Measurements from ENCODE around the gene TNFAIP8L3.
"Not testable (repeated sequence)": the region's sequence is repeated elsewhere in the genome, so short reads cannot be mapped to it uniquely, and the experiment has no call there.

The TNFAIP8L3 gene

GRCh38 chr15:51094606-51095569 lies at the start of gene TNFAIP8L3:
TSS of gene TNFAIP8L3 (minus strand) at chr15:51094906. CDS start at chr15:51094595, 311 bp downstream.
- no peak for TF ChIP-seq CTCF (IDR thresholded peaks at IDR 0.05; ENCODE audit: extremely low read depth, insufficient read depth, missing control alignments)
- in situ Hi-C loops (cut with MboI; ENCODE audit: low pct_unique_long_range_greater_than_20kb, low sequenced_read_pairs, unreplicated experiment) = no loop called here
- peak; percentile 54 for DNase-seq (ENCODE audit: low spot score)

- no peak for TF ChIP-seq CTCF (IDR thresholded peaks at IDR 0.05; ENCODE audit: extremely low read depth, insufficient read depth, missing control alignments)
- no peak for DNase-seq (ENCODE audit: low spot score)
- in situ Hi-C loops (cut with MboI; ENCODE audit: low pct_unique_long_range_greater_than_20kb, low sequenced_read_pairs, unreplicated experiment) = no loop called here
Measured at GRCh38 chr15:51144021-51144532, 49.4 kb upstream of the TNFAIP8L3 start.

- in situ Hi-C loops (cut with MboI; ENCODE audit: low pct_unique_long_range_greater_than_20kb, low sequenced_read_pairs, unreplicated experiment); DNase-seq (ENCODE audit: low spot score): not testable (repeated sequence)
Measured at GRCh38 chr15:51140347-51140746, 45.6 kb upstream of the TNFAIP8L3 start.

GRCh38 chr15:51139091-51139490 lies 44.4 kb upstream of the TNFAIP8L3 start:
- no peak for DNase-seq (ENCODE audit: low spot score)
- TF ChIP-seq CTCF (IDR thresholded peaks at IDR 0.05; ENCODE audit: extremely low read depth, insufficient read depth, missing control alignments) = no peak
- in situ Hi-C loops (cut with MboI; ENCODE audit: low pct_unique_long_range_greater_than_20kb, low sequenced_read_pairs, unreplicated experiment) = no loop called here

GRCh38 chr15:51137880-51138430 lies 43.2 kb upstream of the TNFAIP8L3 start:
- no peak for TF ChIP-seq CTCF (IDR thresholded peaks at IDR 0.05; ENCODE audit: extremely low read depth, insufficient read depth, missing control alignments)

GRCh38 chr15:51137024-51137423 lies 42.3 kb upstream of the TNFAIP8L3 start:
- TF ChIP-seq CTCF (IDR thresholded peaks at IDR 0.05; ENCODE audit: extremely low read depth, insufficient read depth, missing control alignments) = no peak
- DNase-seq (ENCODE audit: low spot score) = no peak
- in situ Hi-C loops (cut with MboI; ENCODE audit: low pct_unique_long_range_greater_than_20kb, low sequenced_read_pairs, unreplicated experiment) = no loop called here

More at GRCh38 chr15:51137880-51138430, 43.2 kb upstream of the TNFAIP8L3 start:
- in situ Hi-C loops (cut with MboI; ENCODE audit: low pct_unique_long_range_greater_than_20kb, low sequenced_read_pairs, unreplicated experiment) = no loop called here
- no peak for DNase-seq (ENCODE audit: low spot score)

- in situ Hi-C loops (cut with MboI; ENCODE audit: low pct_unique_long_range_greater_than_20kb, low sequenced_read_pairs, unreplicated experiment) = no loop called here
- no peak for TF ChIP-seq CTCF (IDR thresholded peaks at IDR 0.05; ENCODE audit: extremely low read depth, insufficient read depth, missing control alignments)
- no peak for DNase-seq (ENCODE audit: low spot score)
Measured at GRCh38 chr15:51135276-51135675, 40.6 kb upstream of the TNFAIP8L3 start.

Measured in GM13977 (cell line).